SK-N-SH (cell line): Measurements from ENCODE around the gene LIPT1. TPM values are rescaled to one million over a fixed set of nuclear protein-coding genes. Genes with fewer than 3 reads are reported as not detected.
A peak's percentile ranks its signal among the peaks of the same experiment; 100 is the strongest.

ENCODE experiments used
- CTCF ChIA-PET: fragments of 300-600, 350-600 bp; formaldehyde crosslinking; extraction: SDS; loops from one replicate; lab custom pipeline; 2021; lab: Yijun Ruan, JAX
- POLR2A ChIA-PET: fragments of 350-600 bp; sonication (Branson Sonifier 250); formaldehyde crosslinking; extraction: SDS; loops from one replicate; lab custom pipeline; 2020; ENCODE audit warnings: antibody characterized with exemption, inconsistent platforms; lab: Yijun Ruan, JAX
- DNase-seq: peaks from one replicate; pipeline ENCODE4 v3.0.0; 2012
- H2AFZ ChIP-seq: fragments of 200-600 bp; sonication (generic); 2 replicates; pipeline ENCODE4 v1.8.1; 2016; ENCODE audit warnings: antibody characterized with exemption, mild to moderate bottlenecking, low read depth
- H3F3A ChIP-seq: fragments of 200-600 bp; sonication (generic); replicated peaks from 2 replicates; pipeline ENCODE3; 2016; ENCODE audit warnings: antibody characterized with exemption, mild to moderate bottlenecking; ENCODE audit not compliant: insufficient read depth
- H3K27ac ChIP-seq, 2 experiments: fragments of 200-500 bp in 1 of 2; fragments of 200-600 bp in 1 of 2; sonication (Bioruptor generic) in 1 of 2; sonication (generic), shearing (Covaris generic) in 1 of 2; 2 replicates each; pipeline versions ENCODE4 v1.5.1 to v1.6.1; 2014 to 2016; ENCODE audit warnings: low read depth in 2 of 2, inconsistent platforms in 1 of 2, low read length in 1 of 2, mild to moderate bottlenecking in 1 of 2, mixed read lengths in 1 of 2
- H3K27me3 ChIP-seq: fragments of 200-600 bp; sonication (generic), shearing (Covaris generic); 2 replicates; pipeline ENCODE4 v1.6.1; 2016; ENCODE audit warnings: mixed run types; ENCODE audit not compliant: insufficient read depth
- H3K36me3 ChIP-seq, 2 experiments: fragments of 200-500 bp in 1 of 2; fragments of 200-600 bp in 1 of 2; sonication (Bioruptor generic) in 1 of 2; sonication (generic) in 1 of 2; replicated peaks in 1 of 2; 2 replicates each; pipeline versions ENCODE3 to v1.5.1; 2014 to 2016; ENCODE audit warnings: low read length in 1 of 2, mild to moderate bottlenecking in 1 of 2; ENCODE audit not compliant: insufficient read depth in 2 of 2, control insufficient read depth in 1 of 2
- H3K4me1 ChIP-seq, 2 experiments: fragments of 200-500 bp in 1 of 2; fragments of 200-600 bp in 1 of 2; sonication (Bioruptor generic) in 1 of 2; sonication (generic), shearing (Covaris generic) in 1 of 2; 2 replicates each; pipeline versions ENCODE4 v1.5.1 to v1.6.1; 2014 to 2016; ENCODE audit warnings: low read depth in 1 of 2, low read length in 1 of 2, mixed run types in 1 of 2; ENCODE audit not compliant: insufficient read depth in 2 of 2, control insufficient read depth in 1 of 2
- H3K4me2 ChIP-seq: fragments of 200-600 bp; sonication (generic), shearing (Covaris generic); 2 replicates; pipeline ENCODE4 v1.6.1; 2017; ENCODE audit warnings: mixed run types
- H3K4me3 ChIP-seq, 2 experiments: fragments of 200-500 bp in 1 of 2; fragments of 200-600 bp in 1 of 2; sonication (Bioruptor generic) in 1 of 2; sonication (generic), shearing (Covaris generic) in 1 of 2; 2 replicates each; pipeline versions ENCODE4 v1.5.1 to v1.8.1; 2014 to 2016; ENCODE audit warnings: low read depth in 2 of 2, inconsistent platforms in 1 of 2, low read length in 1 of 2, mild to moderate bottlenecking in 1 of 2, mixed read lengths in 1 of 2, moderate library complexity in 1 of 2
- H3K79me2 ChIP-seq: fragments of 200-600 bp; sonication (generic); 2 replicates; pipeline ENCODE4 v1.8.1; 2017; ENCODE audit warnings: mild to moderate bottlenecking; ENCODE audit not compliant: insufficient read depth
- H3K9ac ChIP-seq: fragments of 200-600 bp; sonication (generic); 2 replicates; pipeline ENCODE4 v1.6.1; 2017; ENCODE audit warnings: mixed run types
- H3K9me2 ChIP-seq: fragments of 200-600 bp; sonication (generic); 2 replicates; pipeline ENCODE4 v1.6.1; 2017; ENCODE audit warnings: mixed run types
- H3K9me3 ChIP-seq: fragments of 200-600 bp; sonication (generic); 2 replicates; pipeline ENCODE4 v1.6.1; 2017; ENCODE audit warnings: mixed run types, mild to moderate bottlenecking, moderate library complexity
- H4K20me1 ChIP-seq: fragments of 200-600 bp; sonication (generic); 2 replicates; pipeline ENCODE4 v1.6.1; 2017; ENCODE audit warnings: mild to moderate bottlenecking, mixed run types; ENCODE audit not compliant: insufficient read depth
- CHD2 ChIP-seq: fragments of 150-350 bp; IDR thresholded peaks from 2 replicates; pipeline ENCODE4 v1.6.1; 2018; ENCODE audit warnings: low read length; ENCODE audit not compliant: partially characterized antibody
- ELF1 ChIP-seq: IDR thresholded peaks from 2 replicates; pipeline ENCODE4 v1.4.0; 2012
- EP300 ChIP-seq, 2 experiments: IDR thresholded peaks; 2 replicates each; pipeline versions ENCODE4 v1.4.0 to v1.6.1; 2012; ENCODE audit warnings: borderline replicate concordance in 1 of 2, low read depth in 1 of 2, low read length in 1 of 2
- EZH2phosphoT487 ChIP-seq: fragments of 200-600 bp; sonication (generic); IDR thresholded peaks from 2 replicates; pipeline ENCODE4 v1.6.1; 2017; ENCODE audit warnings: low read depth, mixed run types, mild to moderate bottlenecking, antibody characterized with exemption, moderate library complexity, borderline replicate concordance
- NRF1 ChIP-seq: IDR thresholded peaks from 2 replicates; pipeline ENCODE4 v1.6.1; 2012; ENCODE audit warnings: low read depth, mild to moderate bottlenecking, low read length
- RFX5 ChIP-seq: IDR thresholded peaks from 2 replicates; pipeline ENCODE4 v1.6.1; 2012; ENCODE audit warnings: mild to moderate bottlenecking, improper control_type of control experiment, low read length
- SIN3A ChIP-seq: IDR thresholded peaks from 2 replicates; pipeline ENCODE4 v1.6.1; 2012; ENCODE audit warnings: low read depth, mild to moderate bottlenecking, low read length, moderate library complexity, borderline replicate concordance
- TCF12 ChIP-seq: IDR thresholded peaks from 2 replicates; pipeline ENCODE4 v1.4.0; 2012
- TEAD4 ChIP-seq: IDR thresholded peaks from 2 replicates; pipeline ENCODE4 v1.4.0; 2012; ENCODE audit warnings: mild to moderate bottlenecking, borderline replicate concordance; ENCODE audit not compliant: insufficient read depth
- WGBS: methylation state at CpG from one replicate; pipeline ENCODE4 v1.1.6; 2017; ENCODE audit warnings: low lambda C conversion rate; 5-methylcytosine and 5-hydroxymethylcytosine counted together
- polyA plus RNA-seq, 3 experiments: library from polyadenylated mRNA; depleted of rRNA; stranded (reverse); fragments of >200 nt; gene quantifications; 2 replicates each; pipeline ENCODE4 v1.2.3, GENCODE V29; 2012
- TF ChIP-seq, protein P1 (sequence below): IDR thresholded peaks from 2 replicates; pipeline ENCODE4 v1.4.0; 2012; ENCODE audit warnings: low read depth, borderline replicate concordance
- TF ChIP-seq, protein P2 (sequence below): fragments of 150-350 bp; IDR thresholded peaks from 2 replicates; pipeline ENCODE4 v1.6.1; 2016; ENCODE audit warnings: mild to moderate bottlenecking, low read depth, low read length
- TF ChIP-seq, protein P3 (sequence below): IDR thresholded peaks from 2 replicates; pipeline ENCODE4 v1.6.1; 2012; ENCODE audit warnings: mild to moderate bottlenecking, low read depth, low read length, moderate library complexity
- TF ChIP-seq, protein P4 (sequence below): IDR thresholded peaks from 2 replicates; pipeline ENCODE4; 2012
- TF ChIP-seq, protein P5 (sequence below): IDR thresholded peaks from 2 replicates; pipeline ENCODE4 v1.4.0; 2012; ENCODE audit warnings: low read depth, borderline replicate concordance

The LIPT1 gene
- polyA plus RNA-seq, 1 of the 3 experiments (the other 2 are of a cell fraction), result 5.4 TPM

DNA sequence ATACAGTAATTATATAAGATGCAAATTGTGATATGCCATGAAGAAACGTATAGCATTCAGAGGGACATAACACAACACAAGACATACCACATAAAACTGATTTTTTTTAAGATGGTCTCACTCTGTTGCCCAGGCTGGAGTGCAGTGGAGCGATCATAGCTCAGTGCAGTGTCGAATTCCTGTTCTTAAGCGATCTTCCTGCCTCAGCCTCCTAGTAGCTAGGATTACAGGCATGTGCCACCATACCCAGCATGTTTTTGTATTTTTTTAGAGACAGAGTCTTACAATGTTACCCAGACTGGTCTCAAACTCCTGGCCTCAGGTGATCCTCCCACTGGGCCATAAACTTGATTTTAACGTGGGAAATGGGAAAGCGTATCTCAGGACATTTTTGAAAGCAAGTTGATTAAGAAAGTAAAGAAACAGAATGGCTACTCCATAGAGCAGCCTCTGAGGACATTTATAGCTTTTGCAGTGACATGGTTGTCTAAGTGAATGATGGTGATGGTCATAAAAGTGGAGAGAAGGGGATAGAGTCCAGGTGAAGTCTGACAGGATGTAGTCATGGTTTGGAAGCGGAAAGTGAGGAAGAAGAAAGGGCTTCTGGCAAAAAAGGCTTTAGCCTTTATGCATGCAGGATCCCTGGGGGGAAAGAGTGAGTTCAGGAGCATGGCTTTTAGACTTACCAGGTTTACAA lies 2.4 kb upstream of the LIPT1 start (continued):
- TF ChIP-seq, protein P1, sequence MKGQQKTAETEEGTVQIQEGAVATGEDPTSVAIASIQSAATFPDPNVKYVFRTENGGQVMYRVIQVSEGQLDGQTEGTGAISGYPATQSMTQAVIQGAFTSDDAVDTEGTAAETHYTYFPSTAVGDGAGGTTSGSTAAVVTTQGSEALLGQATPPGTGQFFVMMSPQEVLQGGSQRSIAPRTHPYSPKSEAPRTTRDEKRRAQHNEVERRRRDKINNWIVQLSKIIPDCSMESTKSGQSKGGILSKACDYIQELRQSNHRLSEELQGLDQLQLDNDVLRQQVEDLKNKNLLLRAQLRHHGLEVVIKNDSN, result no peak
- TF ChIP-seq TCF12, result no peak
- TF ChIP-seq, protein P2, sequence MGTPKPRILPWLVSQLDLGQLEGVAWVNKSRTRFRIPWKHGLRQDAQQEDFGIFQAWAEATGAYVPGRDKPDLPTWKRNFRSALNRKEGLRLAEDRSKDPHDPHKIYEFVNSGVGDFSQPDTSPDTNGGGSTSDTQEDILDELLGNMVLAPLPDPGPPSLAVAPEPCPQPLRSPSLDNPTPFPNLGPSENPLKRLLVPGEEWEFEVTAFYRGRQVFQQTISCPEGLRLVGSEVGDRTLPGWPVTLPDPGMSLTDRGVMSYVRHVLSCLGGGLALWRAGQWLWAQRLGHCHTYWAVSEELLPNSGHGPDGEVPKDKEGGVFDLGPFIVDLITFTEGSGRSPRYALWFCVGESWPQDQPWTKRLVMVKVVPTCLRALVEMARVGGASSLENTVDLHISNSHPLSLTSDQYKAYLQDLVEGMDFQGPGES, result no peak
- TF ChIP-seq, all 33 proteins: peak for 0

DNA sequence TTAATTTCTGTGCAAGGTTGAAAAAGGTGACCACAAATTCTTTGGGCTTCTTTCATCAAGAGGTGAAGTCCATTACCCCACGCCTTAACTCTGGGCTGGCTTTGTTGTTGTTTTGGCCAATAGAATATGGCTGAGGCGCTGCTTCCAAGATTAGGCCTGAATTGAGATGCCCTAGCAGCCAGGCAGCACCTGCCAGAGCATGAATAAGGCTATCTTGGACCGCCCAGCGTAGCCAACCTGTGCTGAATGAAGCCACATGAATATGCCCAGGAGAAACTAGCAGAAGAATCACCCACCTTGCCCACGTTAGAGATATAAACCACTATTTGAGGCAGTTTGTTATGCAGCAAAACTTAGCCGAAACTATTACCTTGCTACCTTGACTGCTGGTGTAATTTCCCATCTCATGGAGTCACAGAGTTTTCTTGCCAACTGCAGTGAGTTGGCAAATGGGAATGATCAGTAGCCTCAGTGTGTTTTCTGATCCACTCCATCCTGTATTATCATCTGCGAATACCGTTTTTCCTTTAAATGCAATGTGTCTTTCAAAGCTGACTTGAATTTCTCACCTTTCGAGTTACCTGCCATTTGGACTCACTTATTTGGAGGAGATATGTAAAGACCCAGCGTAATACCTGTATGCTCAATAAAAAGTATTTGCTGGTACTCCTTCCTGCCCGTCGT lies 704 bp upstream of the LIPT1 start:
- Histone ChIP-seq H3K36me3 (peaks cover 0 to 16% of the 10 kb centered on the region in 2 experiments), H4K20me1 (no peaks in the 10 kb centered on the region), H3K4me3 (peak overlapping the region; percentile 83 to 88), H2AFZ (peak overlapping the region; percentile 90), H3K27ac (peak overlapping the region in 1 of 2 experiments; percentile 70; a peak in 1 of 4 replicates), H3F3A (no peaks in the 10 kb centered on the region), H3K4me2 (peak overlapping the region; percentile 83), H3K9me2 (no peaks in the 10 kb centered on the region), H3K4me1 (peaks cover 0 to 8% of the 10 kb centered on the region in 2 experiments; a peak in 2 of 4 replicates), H3K9me3 (no peaks in the 10 kb centered on the region), H3K27me3 (no peaks in the 10 kb centered on the region), H3K9ac (peak overlapping the region; percentile 68), H3K79me2 (no peaks in the 10 kb centered on the region)
- 36% methylated on average over 12 of the region's 12 CpGs for WGBS
- ChIA-PET CTCF (interaction anchor here (0.9 to 1.4 kb wide), 3 partner anchors 26 to 336 kb away, joined by 3 to 5 read pairs (median 3); partner anchors contain the start of gene REV1), POLR2A (interaction anchor here (0.7 to 2.0 kb wide), 7 partner anchors 8 to 183 kb away, joined by 3 to 20 read pairs (median 4); partner anchors contain the start of genes C2orf15 and EIF5B)
- DNase-seq, result peak; percentile 12
- TF ChIP-seq SIN3A (no peak), ELF1 (no peak), TEAD4 (no peak), CHD2 (no peak), EZH2phosphoT487 (no peak), RFX5 (no peak), TCF12 (no peak), EP300 (IDR thresholded peaks at IDR 0.05; ENCODE audit: borderline replicate concordance in 1 of 2, low read depth in 1 of 2, low read length in 1 of 2) (no peak), NRF1 (no peak)
- TF ChIP-seq, protein P3, sequence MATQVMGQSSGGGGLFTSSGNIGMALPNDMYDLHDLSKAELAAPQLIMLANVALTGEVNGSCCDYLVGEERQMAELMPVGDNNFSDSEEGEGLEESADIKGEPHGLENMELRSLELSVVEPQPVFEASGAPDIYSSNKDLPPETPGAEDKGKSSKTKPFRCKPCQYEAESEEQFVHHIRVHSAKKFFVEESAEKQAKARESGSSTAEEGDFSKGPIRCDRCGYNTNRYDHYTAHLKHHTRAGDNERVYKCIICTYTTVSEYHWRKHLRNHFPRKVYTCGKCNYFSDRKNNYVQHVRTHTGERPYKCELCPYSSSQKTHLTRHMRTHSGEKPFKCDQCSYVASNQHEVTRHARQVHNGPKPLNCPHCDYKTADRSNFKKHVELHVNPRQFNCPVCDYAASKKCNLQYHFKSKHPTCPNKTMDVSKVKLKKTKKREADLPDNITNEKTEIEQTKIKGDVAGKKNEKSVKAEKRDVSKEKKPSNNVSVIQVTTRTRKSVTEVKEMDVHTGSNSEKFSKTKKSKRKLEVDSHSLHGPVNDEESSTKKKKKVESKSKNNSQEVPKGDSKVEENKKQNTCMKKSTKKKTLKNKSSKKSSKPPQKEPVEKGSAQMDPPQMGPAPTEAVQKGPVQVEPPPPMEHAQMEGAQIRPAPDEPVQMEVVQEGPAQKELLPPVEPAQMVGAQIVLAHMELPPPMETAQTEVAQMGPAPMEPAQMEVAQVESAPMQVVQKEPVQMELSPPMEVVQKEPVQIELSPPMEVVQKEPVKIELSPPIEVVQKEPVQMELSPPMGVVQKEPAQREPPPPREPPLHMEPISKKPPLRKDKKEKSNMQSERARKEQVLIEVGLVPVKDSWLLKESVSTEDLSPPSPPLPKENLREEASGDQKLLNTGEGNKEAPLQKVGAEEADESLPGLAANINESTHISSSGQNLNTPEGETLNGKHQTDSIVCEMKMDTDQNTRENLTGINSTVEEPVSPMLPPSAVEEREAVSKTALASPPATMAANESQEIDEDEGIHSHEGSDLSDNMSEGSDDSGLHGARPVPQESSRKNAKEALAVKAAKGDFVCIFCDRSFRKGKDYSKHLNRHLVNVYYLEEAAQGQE, result no peak
- TF ChIP-seq, protein P4, sequence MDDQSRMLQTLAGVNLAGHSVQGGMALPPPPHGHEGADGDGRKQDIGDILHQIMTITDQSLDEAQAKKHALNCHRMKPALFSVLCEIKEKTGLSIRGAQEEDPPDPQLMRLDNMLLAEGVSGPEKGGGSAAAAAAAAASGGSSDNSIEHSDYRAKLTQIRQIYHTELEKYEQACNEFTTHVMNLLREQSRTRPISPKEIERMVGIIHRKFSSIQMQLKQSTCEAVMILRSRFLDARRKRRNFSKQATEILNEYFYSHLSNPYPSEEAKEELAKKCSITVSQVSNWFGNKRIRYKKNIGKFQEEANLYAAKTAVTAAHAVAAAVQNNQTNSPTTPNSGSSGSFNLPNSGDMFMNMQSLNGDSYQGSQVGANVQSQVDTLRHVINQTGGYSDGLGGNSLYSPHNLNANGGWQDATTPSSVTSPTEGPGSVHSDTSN, result no peak
- TF ChIP-seq, protein P5, sequence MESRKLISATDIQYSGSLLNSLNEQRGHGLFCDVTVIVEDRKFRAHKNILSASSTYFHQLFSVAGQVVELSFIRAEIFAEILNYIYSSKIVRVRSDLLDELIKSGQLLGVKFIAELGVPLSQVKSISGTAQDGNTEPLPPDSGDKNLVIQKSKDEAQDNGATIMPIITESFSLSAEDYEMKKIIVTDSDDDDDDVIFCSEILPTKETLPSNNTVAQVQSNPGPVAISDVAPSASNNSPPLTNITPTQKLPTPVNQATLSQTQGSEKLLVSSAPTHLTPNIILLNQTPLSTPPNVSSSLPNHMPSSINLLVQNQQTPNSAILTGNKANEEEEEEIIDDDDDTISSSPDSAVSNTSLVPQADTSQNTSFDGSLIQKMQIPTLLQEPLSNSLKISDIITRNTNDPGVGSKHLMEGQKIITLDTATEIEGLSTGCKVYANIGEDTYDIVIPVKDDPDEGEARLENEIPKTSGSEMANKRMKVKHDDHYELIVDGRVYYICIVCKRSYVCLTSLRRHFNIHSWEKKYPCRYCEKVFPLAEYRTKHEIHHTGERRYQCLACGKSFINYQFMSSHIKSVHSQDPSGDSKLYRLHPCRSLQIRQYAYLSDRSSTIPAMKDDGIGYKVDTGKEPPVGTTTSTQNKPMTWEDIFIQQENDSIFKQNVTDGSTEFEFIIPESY, result no peak
